Dermis blood vessel endothelial cell (primary cell): Measurements from ENCODE around the gene IFNA5. TPM values are rescaled to one million over a fixed set of nuclear protein-coding genes. Genes with fewer than 3 reads are reported as not detected.
A peak's percentile ranks its signal among the peaks of the same experiment; 100 is the strongest.

Experiments used
- DNase-seq: peaks from one replicate; pipeline ENCODE4 v3.0.0; 2010
- total RNA-seq: library from RNA; depleted of rRNA; stranded (reverse); fragments of >200 nt; gene quantifications from 2 replicates; pipeline ENCODE4 v1.2.3, GENCODE V29; 2014

The IFNA5 gene
- total RNA-seq = 0.09 TPM in 1 of 2 replicates, not detected in the other

- no peak for DNase-seq
Measured at GRCh38 chr9:21305213-21305612, at the start of gene IFNA5. IFNA5 (minus strand) TSS chr9:21305313; CDS start chr9:21305256, 57 bp downstream.

GRCh38 chr9:21350787-21351186, 45.7 kb upstream of the IFNA5 start, which contains the start of gene IFNA6:
IFNA6 (minus strand) TSS chr9:21350887; CDS start chr9:21350887, 0 bp downstream.
- DNase-seq = no peak

GRCh38 chr9:21348430-21348970, 43.4 kb upstream of the IFNA5 start:
- no peak for DNase-seq

GRCh38 chr9:21340735-21341134, 35.6 kb upstream of the IFNA5 start:
- no peak for DNase-seq

- no peak for DNase-seq
Measured at GRCh38 chr9:21336457-21336856, 31.3 kb upstream of the IFNA5 start.

GRCh38 chr9:21334701-21335632, 29.9 kb upstream of the IFNA5 start, which contains the start of gene KLHL9:
KLHL9 (minus strand) TSS chr9:21335404; CDS start chr9:21334859, 545 bp downstream.
- peak; percentile 93 for DNase-seq

- no peak for DNase-seq
Measured at GRCh38 chr9:21333226-21333625, 28.1 kb upstream of the IFNA5 start.

GRCh38 chr9:21331676-21332402, 26.7 kb upstream of the IFNA5 start:
- no peak for DNase-seq

- DNase-seq = peak; percentile 65
Measured at GRCh38 chr9:21326526-21327139, 21.5 kb upstream of the IFNA5 start.

GRCh38 chr9:21324047-21324446, 18.9 kb upstream of the IFNA5 start:
- peak; percentile 44 for DNase-seq

GRCh38 chr9:21322911-21323461, 17.9 kb upstream of the IFNA5 start:
- DNase-seq = no peak

GRCh38 chr9:21320465-21320864, 15.4 kb upstream of the IFNA5 start:
- DNase-seq = peak; percentile 17

GRCh38 chr9:21317956-21318923, 13.1 kb upstream of the IFNA5 start:
- DNase-seq = peak; percentile 87

GRCh38 chr9:21316860-21317259, 11.7 kb upstream of the IFNA5 start:
- no peak for DNase-seq

- DNase-seq = no peak
Measured at GRCh38 chr9:21316032-21316842, 11.1 kb upstream of the IFNA5 start.

- DNase-seq = no peak
Measured at GRCh38 chr9:21314152-21314551, 9.0 kb upstream of the IFNA5 start.

- no peak for DNase-seq
Measured at GRCh38 chr9:21311889-21312288, 6.8 kb upstream of the IFNA5 start.

- no peak for DNase-seq
Measured at GRCh38 chr9:21295992-21296391, 9.1 kb downstream of the IFNA5 start.

GRCh38 chr9:21294904-21295538, 10.1 kb downstream of the IFNA5 start:
- DNase-seq = no peak

GRCh38 chr9:21294364-21294774, 10.7 kb downstream of the IFNA5 start:
- peak; percentile 15 for DNase-seq
